ENCODE measurements around the gene APOA5. TPM values are rescaled to one million over a fixed set of nuclear protein-coding genes. Genes with fewer than 3 reads are reported as not detected.
A peak's percentile ranks its signal among the peaks of the same experiment; 100 is the strongest.

The APOA5 gene
- total RNA-seq, 2 donors from 2014 or later, result not detected

- Mint-ChIP-seq H3K36me3 (ENCODE audit: low read depth) (no peaks in the 10 kb centered on the region), H3K4me1 (peaks cover 2% of the 10 kb centered on the region), H3K27me3 (peaks cover 29% of the 10 kb centered on the region), H3K27ac (no peak overlapping the region), H3K4me3 (no peak overlapping the region)
- no peak for ATAC-seq
- no peaks in the 10 kb centered on the region for H3K9me3 ChIP-seq (ENCODE audit: control insufficient read depth, low read length, poor library complexity, severe bottlenecking)
- DNase-seq, result no peak
Observed at GRCh38 chr11:116798368-116798767, 6.7 kb upstream of the APOA5 start.

GRCh38 chr11:116797816-116798215 lies 6.1 kb upstream of the APOA5 start:
- peaks cover 5% of the 10 kb centered on the region for H3K4me1 Mint-ChIP-seq
- H3K9me3 ChIP-seq (ENCODE audit: control insufficient read depth, low read length, poor library complexity, severe bottlenecking), result no peaks in the 10 kb centered on the region
- H3K27ac Mint-ChIP-seq, result no peak overlapping the region
- no peak for ATAC-seq
- no peaks in the 10 kb centered on the region for H3K36me3 Mint-ChIP-seq (ENCODE audit: low read depth)
- peaks cover 24% of the 10 kb centered on the region for H3K27me3 Mint-ChIP-seq
- no peak for DNase-seq
- H3K4me3 Mint-ChIP-seq, result no peak overlapping the region

GRCh38 chr11:116796548-116796947 lies 4.9 kb upstream of the APOA5 start:
- no peaks in the 10 kb centered on the region for H3K36me3 Mint-ChIP-seq (ENCODE audit: low read depth)
- H3K4me1 Mint-ChIP-seq, result peaks cover 5% of the 10 kb centered on the region
- H3K4me3 Mint-ChIP-seq, result no peak overlapping the region
- ATAC-seq (no peak), DNase-seq (no peak)
- H3K9me3 ChIP-seq (ENCODE audit: control insufficient read depth, low read length, poor library complexity, severe bottlenecking), result no peaks in the 10 kb centered on the region
- H3K27ac Mint-ChIP-seq, result no peak overlapping the region
- H3K27me3 Mint-ChIP-seq, result peaks cover 20% of the 10 kb centered on the region

- Mint-ChIP-seq H3K4me1 (peaks cover 13% of the 10 kb centered on the region), H3K36me3 (ENCODE audit: low read depth) (no peaks in the 10 kb centered on the region), H3K4me3 (no peak overlapping the region), H3K27me3 (peaks cover 17% of the 10 kb centered on the region), H3K27ac (no peak overlapping the region)
- DNase-seq (no peak), ATAC-seq (no peak)
- H3K9me3 ChIP-seq (ENCODE audit: control insufficient read depth, low read length, poor library complexity, severe bottlenecking), result no peaks in the 10 kb centered on the region
Observed at GRCh38 chr11:116794851-116795250, 3.2 kb upstream of the APOA5 start.

GRCh38 chr11:116793772-116794097 lies 2.1 kb upstream of the APOA5 start:
- Mint-ChIP-seq H3K4me1 (peaks cover 13% of the 10 kb centered on the region), H3K4me3 (no peak overlapping the region), H3K27me3 (peaks cover 6% of the 10 kb centered on the region), H3K36me3 (ENCODE audit: low read depth) (no peaks in the 10 kb centered on the region), H3K27ac (peak overlapping the region; percentile 46)
- ATAC-seq (no peak), DNase-seq (no peak)
- H3K9me3 ChIP-seq (ENCODE audit: control insufficient read depth, low read length, poor library complexity, severe bottlenecking), result no peaks in the 10 kb centered on the region

GRCh38 chr11:116792869-116793771 lies 1.4 kb upstream of the APOA5 start:
- H3K9me3 ChIP-seq (ENCODE audit: control insufficient read depth, low read length, poor library complexity, severe bottlenecking), result no peaks in the 10 kb centered on the region
- DNase-seq (no peak), ATAC-seq (no peak)
- Mint-ChIP-seq H3K4me1 (peaks cover 18% of the 10 kb centered on the region), H3K27ac (no peak overlapping the region), H3K36me3 (ENCODE audit: low read depth) (no peaks in the 10 kb centered on the region), H3K4me3 (peak overlapping the region; percentile 33), H3K27me3 (no peaks in the 10 kb centered on the region)

GRCh38 chr11:116792144-116792868 lies 627 bp upstream of the APOA5 start:
- Mint-ChIP-seq H3K27ac (no peak overlapping the region), H3K4me3 (no peak overlapping the region), H3K36me3 (ENCODE audit: low read depth) (no peaks in the 10 kb centered on the region), H3K4me1 (peaks cover 22% of the 10 kb centered on the region), H3K27me3 (no peaks in the 10 kb centered on the region)
- H3K9me3 ChIP-seq (ENCODE audit: control insufficient read depth, low read length, poor library complexity, severe bottlenecking), result no peaks in the 10 kb centered on the region
- ATAC-seq, result no peak
- DNase-seq, result no peak

GRCh38 chr11:116791002-116791812 lies 472 bp downstream of the APOA5 start:
- no peak overlapping the region for H3K4me3 Mint-ChIP-seq
- H3K9me3 ChIP-seq (ENCODE audit: control insufficient read depth, low read length, poor library complexity, severe bottlenecking), result no peaks in the 10 kb centered on the region
- H3K4me1 Mint-ChIP-seq, result peaks cover 31% of the 10 kb centered on the region
- DNase-seq (peak; percentile 65 to 71 (median 71)), ATAC-seq (peak; percentile 64)
- no peaks in the 10 kb centered on the region for H3K27me3 Mint-ChIP-seq
- H3K36me3 Mint-ChIP-seq (ENCODE audit: low read depth), result peaks cover 2% of the 10 kb centered on the region
- peak overlapping the region; percentile 21 for H3K27ac Mint-ChIP-seq

GRCh38 chr11:116790167-116791001 lies 1.3 kb downstream of the APOA5 start:
- no peaks in the 10 kb centered on the region for H3K9me3 ChIP-seq (ENCODE audit: control insufficient read depth, low read length, poor library complexity, severe bottlenecking)
- Mint-ChIP-seq H3K27me3 (no peaks in the 10 kb centered on the region), H3K36me3 (ENCODE audit: low read depth) (peaks cover 3% of the 10 kb centered on the region), H3K4me3 (no peak overlapping the region), H3K27ac (peak overlapping the region; percentile 21), H3K4me1 (peaks cover 32% of the 10 kb centered on the region)
- DNase-seq (no peak), ATAC-seq (no peak)

- Mint-ChIP-seq H3K36me3 (ENCODE audit: low read depth) (peaks cover 8% of the 10 kb centered on the region), H3K27ac (peak overlapping the region; percentile 97), H3K4me1 (peaks cover 36% of the 10 kb centered on the region), H3K27me3 (no peaks in the 10 kb centered on the region), H3K4me3 (peak overlapping the region; percentile 97)
- no peaks in the 10 kb centered on the region for H3K9me3 ChIP-seq (ENCODE audit: control insufficient read depth, low read length, poor library complexity, severe bottlenecking)
- no peak for DNase-seq
- no peak for ATAC-seq
Observed at GRCh38 chr11:116788975-116789374, 2.7 kb downstream of the APOA5 start.

GRCh38 chr11:116788534-116788933 lies 3.1 kb downstream of the APOA5 start:
- Mint-ChIP-seq H3K27ac (peak overlapping the region; percentile 97), H3K4me1 (peaks cover 34% of the 10 kb centered on the region), H3K36me3 (ENCODE audit: low read depth) (peaks cover 8% of the 10 kb centered on the region), H3K27me3 (no peaks in the 10 kb centered on the region), H3K4me3 (peak overlapping the region; percentile 97)
- DNase-seq (no peak), ATAC-seq (no peak)
- H3K9me3 ChIP-seq (ENCODE audit: control insufficient read depth, low read length, poor library complexity, severe bottlenecking), result no peaks in the 10 kb centered on the region

GRCh38 chr11:116787786-116788486 lies 3.7 kb downstream of the APOA5 start, which contains the start of gene ZPR1:
ZPR1 (minus strand) TSS chr11:116788023; CDS start chr11:116787990, 33 bp downstream.
- ATAC-seq (peak; percentile 90), DNase-seq (peak; percentile 75 to 79 (median 79))
- Mint-ChIP-seq H3K27me3 (no peaks in the 10 kb centered on the region), H3K36me3 (ENCODE audit: low read depth) (peaks cover 8% of the 10 kb centered on the region), H3K4me3 (peak within 1 kb of the TSS; percentile 97), H3K27ac (peak within 1 kb of the TSS; percentile 97), H3K4me1 (peaks cover 31% of the 10 kb centered on the region)
- H3K9me3 ChIP-seq (ENCODE audit: control insufficient read depth, low read length, poor library complexity, severe bottlenecking), result no peaks in the 10 kb centered on the region
